SU-DHL-6 (cell line): ENCODE results near the gene PDGFD.

Experiments used
- H2AFZ ChIP-seq: fragments of 200-600 bp; sonication (generic); 2 replicates; pipeline ENCODE4 v1.6.1; 2014; ENCODE audit warnings: low read depth, mild to moderate bottlenecking, moderate library complexity, mixed read lengths, antibody characterized with exemption, low read length; ENCODE audit not compliant: severe bottlenecking
- H3F3A ChIP-seq: fragments of 200-600 bp; shearing (Covaris generic); 2 replicates; pipeline ENCODE4 v1.6.0; 2016; ENCODE audit warnings: antibody characterized with exemption, mild to moderate bottlenecking; ENCODE audit not compliant: insufficient read depth
- H3K27ac ChIP-seq: fragments of 200-600 bp; sonication (generic); 2 replicates; pipeline ENCODE4 v1.5.1; 2016; ENCODE audit warnings: low read depth, mild to moderate bottlenecking, low read length, moderate library complexity, mixed read lengths
- H3K27me3 ChIP-seq: fragments of 200-600 bp; sonication (generic), shearing (Covaris generic); 2 replicates; pipeline ENCODE4 v1.6.0; 2014; ENCODE audit warnings: mild to moderate bottlenecking, low read length
- H3K36me3 ChIP-seq: fragments of 200-600 bp; sonication (generic); 2 replicates; pipeline ENCODE4 v1.6.1; 2014; ENCODE audit warnings: mild to moderate bottlenecking, low read length, mixed read lengths
- H3K4me2 ChIP-seq: fragments of 300-600, 200-600 bp; shearing (Covaris generic), sonication (generic); 2 replicates; pipeline ENCODE4 v1.6.0; 2014; ENCODE audit warnings: low read length, low read depth, mild to moderate bottlenecking; ENCODE audit not compliant: poor library complexity, severe bottlenecking
- H3K4me3 ChIP-seq: fragments of 200-600 bp; sonication (generic); 2 replicates; pipeline ENCODE4 v1.5.1; 2014; ENCODE audit warnings: antibody characterized with exemption, low read length, mild to moderate bottlenecking, mixed read lengths; ENCODE audit not compliant: insufficient read depth, poor library complexity, severe bottlenecking
- H3K79me2 ChIP-seq: fragments of 200-600 bp; sonication (generic); 2 replicates; pipeline ENCODE4 v1.6.1; 2014; ENCODE audit warnings: mild to moderate bottlenecking, low read length, moderate library complexity; ENCODE audit not compliant: insufficient read depth
- H3K9ac ChIP-seq: fragments of 200-600 bp; sonication (generic); 2 replicates; pipeline ENCODE4 v1.7.0; 2014; ENCODE audit warnings: mild to moderate bottlenecking, low read length
- H3K9me2 ChIP-seq: fragments of 200-600 bp; sonication (generic); replicated peaks from 2 replicates; pipeline ENCODE4 v1.6.1; 2014; ENCODE audit warnings: low read length; ENCODE audit not compliant: insufficient read depth
- H3K9me3 ChIP-seq: fragments of 200-600 bp; sonication (generic); 2 replicates; pipeline ENCODE4 v1.6.1; 2014; ENCODE audit warnings: low read length, mixed read lengths; ENCODE audit not compliant: insufficient read depth
- H4K20me1 ChIP-seq: fragments of 200-600 bp; sonication (generic); 2 replicates; pipeline ENCODE4 v1.6.1; 2014; ENCODE audit warnings: low read depth, mild to moderate bottlenecking, antibody characterized with exemption, low read length, moderate library complexity, mixed read lengths
- EZH2phosphoT487 ChIP-seq: fragments of 200-600 bp; sonication (generic), shearing (Covaris generic); conservative IDR thresholded peaks from 2 replicates; pipeline ENCODE4 v1.6.1; 2018; ENCODE audit warnings: mild to moderate bottlenecking, antibody characterized with exemption, low read length, moderate library complexity, mixed read lengths
- TF ChIP-seq, protein P1 (sequence below): fragments of 200-600 bp; sonication (generic); IDR thresholded peaks from one replicate; pipeline ENCODE4 v1.5.1; 2017; ENCODE audit warnings: antibody characterized with exemption, mild to moderate bottlenecking, low read length, moderate library complexity; ENCODE audit not compliant: insufficient read depth, poor library complexity, severe bottlenecking

The PDGFD gene

DNA sequence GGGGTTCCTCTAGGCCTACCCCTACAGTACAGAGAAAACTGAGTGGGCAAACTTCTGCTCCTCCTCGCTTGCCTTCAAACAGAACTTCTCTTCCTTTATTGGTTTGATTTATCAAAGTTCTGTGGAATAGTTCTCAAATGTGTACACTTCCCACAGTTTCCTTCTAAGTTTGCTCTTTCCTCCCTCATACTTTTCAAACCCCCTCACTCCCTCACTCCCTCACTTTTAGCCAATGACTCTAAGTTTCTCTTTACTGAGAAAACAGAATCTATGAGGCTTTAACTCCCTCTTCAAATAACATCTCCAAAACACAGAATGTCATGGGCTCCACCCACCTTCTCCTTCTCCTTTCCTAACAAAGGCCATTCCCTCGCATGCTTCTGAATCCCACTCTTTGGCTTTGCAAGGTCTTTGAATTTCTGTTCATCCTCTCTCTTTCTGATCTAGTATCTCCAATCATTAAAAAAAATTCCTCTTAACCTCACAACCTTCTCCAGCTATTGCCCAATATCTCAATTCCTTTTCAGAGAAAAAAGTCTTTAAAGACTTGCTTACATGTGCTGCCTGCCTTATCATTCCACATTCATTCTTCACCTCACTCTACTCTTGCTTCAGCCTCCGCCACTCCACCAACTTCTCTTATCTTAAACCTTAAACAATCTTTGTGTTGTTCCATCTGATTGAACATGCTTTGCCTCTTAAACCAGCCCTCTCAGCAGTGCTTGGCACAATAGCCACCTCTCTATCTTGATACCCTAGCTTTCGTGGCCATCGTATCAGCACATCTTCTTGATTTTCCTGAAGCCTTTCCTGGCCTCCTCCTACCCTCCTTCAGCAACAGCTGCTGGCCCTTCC lies 70.3 kb downstream of the PDGFD start:
- H2AFZ ChIP-seq = no peak overlapping the region
- H3K4me2 ChIP-seq = no peak overlapping the region
- no peaks in the 10 kb centered on the region for H3F3A ChIP-seq
- no peak overlapping the region for H3K4me3 ChIP-seq
- peaks cover 11% of the 10 kb centered on the region; the same call in 1 of the 2 replicates for H3K79me2 ChIP-seq
- no peaks in the 10 kb centered on the region for H3K27me3 ChIP-seq
- no peak overlapping the region for H3K9ac ChIP-seq
- no peak overlapping the region for H3K27ac ChIP-seq
- no peaks in the 10 kb centered on the region for H4K20me1 ChIP-seq
- H3K36me3 ChIP-seq = no peaks in the 10 kb centered on the region
- H3K9me2 ChIP-seq = no peaks in the 10 kb centered on the region
- TF ChIP-seq, protein P1, sequence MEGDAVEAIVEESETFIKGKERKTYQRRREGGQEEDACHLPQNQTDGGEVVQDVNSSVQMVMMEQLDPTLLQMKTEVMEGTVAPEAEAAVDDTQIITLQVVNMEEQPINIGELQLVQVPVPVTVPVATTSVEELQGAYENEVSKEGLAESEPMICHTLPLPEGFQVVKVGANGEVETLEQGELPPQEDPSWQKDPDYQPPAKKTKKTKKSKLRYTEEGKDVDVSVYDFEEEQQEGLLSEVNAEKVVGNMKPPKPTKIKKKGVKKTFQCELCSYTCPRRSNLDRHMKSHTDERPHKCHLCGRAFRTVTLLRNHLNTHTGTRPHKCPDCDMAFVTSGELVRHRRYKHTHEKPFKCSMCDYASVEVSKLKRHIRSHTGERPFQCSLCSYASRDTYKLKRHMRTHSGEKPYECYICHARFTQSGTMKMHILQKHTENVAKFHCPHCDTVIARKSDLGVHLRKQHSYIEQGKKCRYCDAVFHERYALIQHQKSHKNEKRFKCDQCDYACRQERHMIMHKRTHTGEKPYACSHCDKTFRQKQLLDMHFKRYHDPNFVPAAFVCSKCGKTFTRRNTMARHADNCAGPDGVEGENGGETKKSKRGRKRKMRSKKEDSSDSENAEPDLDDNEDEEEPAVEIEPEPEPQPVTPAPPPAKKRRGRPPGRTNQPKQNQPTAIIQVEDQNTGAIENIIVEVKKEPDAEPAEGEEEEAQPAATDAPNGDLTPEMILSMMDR = no peak
- no peak for TF ChIP-seq EZH2phosphoT487
- no peaks in the 10 kb centered on the region for H3K9me3 ChIP-seq

DNA sequence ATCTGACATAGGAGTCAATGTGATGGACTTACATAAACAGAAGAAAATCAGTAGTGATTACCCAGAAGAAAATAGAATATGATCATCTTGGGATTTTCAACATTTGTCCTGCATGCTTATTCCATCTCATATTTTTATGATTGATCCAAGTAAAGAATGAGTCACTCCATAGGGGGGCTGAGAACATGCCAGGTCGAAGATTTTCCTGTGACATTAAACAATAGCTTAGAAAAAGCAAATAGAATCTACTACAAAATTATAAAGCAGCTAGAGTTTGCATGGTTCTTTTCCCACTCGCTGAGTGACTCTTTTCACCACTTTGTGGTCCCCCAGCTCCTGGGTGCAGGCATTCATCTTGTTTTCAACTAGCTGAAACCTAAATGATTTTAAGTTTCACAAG lies 71.2 kb downstream of the PDGFD start:
- TF ChIP-seq EZH2phosphoT487 = no peak
- TF ChIP-seq, protein P1 = no peak

DNA sequence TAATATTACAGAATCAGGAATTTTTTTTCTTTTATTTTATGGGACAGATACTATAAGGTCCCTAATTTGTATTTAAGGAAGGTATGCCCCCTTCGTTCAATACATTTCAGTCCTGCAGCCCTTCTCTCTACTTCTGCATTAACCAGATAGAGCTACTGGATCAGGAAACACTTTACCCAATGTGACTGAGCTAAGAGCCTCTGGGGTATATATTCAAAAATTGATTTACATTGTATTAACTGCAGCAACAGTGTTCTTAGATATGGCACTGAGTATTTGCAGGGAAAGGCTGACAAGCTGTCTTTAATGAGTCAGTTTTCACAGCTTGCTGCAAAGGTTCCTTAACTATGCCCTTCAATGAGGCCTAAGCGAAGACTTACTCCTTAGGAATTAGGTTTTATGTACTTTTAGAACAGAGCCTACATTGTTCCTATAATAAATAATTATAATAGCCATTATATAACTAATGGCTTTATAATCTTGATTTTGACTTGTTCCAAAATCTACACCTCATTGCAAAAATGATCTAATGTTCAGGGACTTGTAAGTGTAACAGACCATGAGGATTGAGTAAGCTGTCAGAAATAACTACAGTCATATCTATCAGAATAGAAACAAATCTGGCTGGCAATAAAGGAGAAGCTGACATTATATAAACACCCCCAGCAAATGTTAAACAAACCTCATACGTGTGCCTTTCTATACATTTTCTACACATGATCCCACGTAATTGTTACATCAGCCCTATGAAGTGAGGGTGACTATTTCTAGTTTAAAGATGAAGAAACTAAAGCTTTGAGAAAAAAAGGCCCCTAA lies 72.5 kb downstream of the PDGFD start:
- H3K9me2 ChIP-seq = no peaks in the 10 kb centered on the region
- no peaks in the 10 kb centered on the region for H3F3A ChIP-seq
- H3K4me3 ChIP-seq = no peak overlapping the region
- H3K27me3 ChIP-seq = no peaks in the 10 kb centered on the region
- peaks cover 8% of the 10 kb centered on the region; the same call in 1 of the 2 replicates for H3K79me2 ChIP-seq
- no peak overlapping the region for H3K27ac ChIP-seq
- TF ChIP-seq EZH2phosphoT487 = no peak
- TF ChIP-seq, protein P1 = no peak
- H3K9me3 ChIP-seq = no peaks in the 10 kb centered on the region
- no peak overlapping the region for H3K9ac ChIP-seq
- no peak overlapping the region for H2AFZ ChIP-seq
- no peaks in the 10 kb centered on the region for H3K36me3 ChIP-seq
- no peaks in the 10 kb centered on the region for H4K20me1 ChIP-seq
- H3K4me2 ChIP-seq = no peak overlapping the region

More for the DNA sequence above, 71.2 kb downstream of the PDGFD start:
- no peaks in the 10 kb centered on the region for H4K20me1 ChIP-seq
- no peaks in the 10 kb centered on the region for H3K9me2 ChIP-seq
- H3K9me3 ChIP-seq = no peaks in the 10 kb centered on the region
- no peak overlapping the region for H3K4me2 ChIP-seq
- no peaks in the 10 kb centered on the region for H3K27me3 ChIP-seq
- H2AFZ ChIP-seq = no peak overlapping the region
- H3F3A ChIP-seq = no peaks in the 10 kb centered on the region
- H3K27ac ChIP-seq = no peak overlapping the region
- peaks cover 8% of the 10 kb centered on the region; the same call in 1 of the 2 replicates for H3K79me2 ChIP-seq
- no peak overlapping the region for H3K9ac ChIP-seq
- no peak overlapping the region for H3K4me3 ChIP-seq
- no peaks in the 10 kb centered on the region for H3K36me3 ChIP-seq
